ENCODE results near the gene NUB1. TPM values are rescaled to one million over a fixed set of nuclear protein-coding genes. Genes with fewer than 3 reads are reported as not detected.

NUB1 gene
- total and polyA plus RNA-seq, 2 donors = 48.5 to 69.8 TPM

DNA sequence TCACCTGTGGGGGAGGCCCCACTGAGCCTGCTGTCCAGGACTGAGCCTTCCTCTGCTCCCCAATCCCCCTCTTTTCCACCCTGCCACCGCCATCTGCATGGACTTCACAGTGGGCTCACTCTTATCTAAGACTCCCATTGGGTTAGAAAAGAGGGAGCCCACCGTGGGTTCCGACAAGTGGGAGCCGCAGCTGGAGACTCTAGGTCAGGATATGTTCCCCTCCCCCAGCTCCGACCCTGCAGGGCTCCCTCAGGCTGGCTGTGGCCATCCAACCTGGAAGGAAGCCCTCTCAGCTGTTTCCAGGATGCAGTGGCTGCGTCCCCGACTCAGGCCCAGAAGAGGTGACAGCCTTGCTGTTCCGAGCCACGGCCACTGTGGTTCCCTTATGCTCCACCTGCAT, 63.4 kb downstream of the NUB1 start:
- H3K27ac ChIP-seq (ENCODE audit: low read depth in 1 of 2, low read length in 1 of 2) = no peak overlapping the region

DNA sequence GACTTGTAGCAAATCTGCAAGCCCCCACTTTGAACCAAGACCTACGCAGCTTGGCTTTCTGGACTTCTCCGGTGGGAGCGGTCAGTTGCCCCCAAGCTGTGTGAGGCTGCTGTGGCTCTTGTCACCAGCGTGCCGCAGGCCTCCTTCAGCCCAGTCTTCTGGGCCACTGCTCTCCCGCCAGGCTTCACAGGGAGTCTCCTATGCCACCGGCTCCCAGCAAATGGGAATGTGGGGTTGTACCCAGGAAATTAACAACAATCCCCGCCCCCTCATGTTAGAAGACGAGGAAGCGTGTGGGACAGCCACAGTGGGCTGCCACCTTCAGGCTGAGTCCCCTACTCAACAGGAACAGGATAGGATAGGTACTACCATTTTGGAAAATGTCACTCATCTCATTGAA, 64.0 kb downstream of the NUB1 start:
- Histone ChIP-seq H3K27ac (ENCODE audit: low read depth in 1 of 2, low read length in 1 of 2) (no peak overlapping the region), H3K4me1 (ENCODE audit: control insufficient read depth in 2 of 2, insufficient read depth in 2 of 2, low read length in 2 of 2) (peaks cover 7 to 39% of the 10 kb centered on the region in 2 donors), H3K4me3 (ENCODE audit: low read length in 2 of 2) (no peak overlapping the region), H3K36me3 (ENCODE audit: control insufficient read depth in 2 of 2, insufficient read depth in 2 of 2, low read length in 1 of 2) (no peaks in the 10 kb centered on the region), H3K27me3 (ENCODE audit: control insufficient read depth in 2 of 2, insufficient read depth in 1 of 2, low read length in 1 of 2) (peaks cover 27 to 46% of the 10 kb centered on the region in 2 donors), H3K9me3 (ENCODE audit: control insufficient read depth in 2 of 2, insufficient read depth in 1 of 2, low read length in 1 of 2) (peaks cover 0 to 9% of the 10 kb centered on the region in 2 donors)
- WGBS = 97% methylated on average over 10 of the region's 10 CpGs
- DNase-seq (ENCODE audit: low read depth in 6 of 9, low spot score in 9 of 9) = no peak

More for the DNA sequence above, 63.4 kb downstream of the NUB1 start:
- Histone ChIP-seq H3K36me3 (ENCODE audit: control insufficient read depth in 2 of 2, insufficient read depth in 2 of 2, low read length in 1 of 2) (no peaks in the 10 kb centered on the region), H3K9me3 (ENCODE audit: control insufficient read depth in 2 of 2, insufficient read depth in 1 of 2, low read length in 1 of 2) (peaks cover 0 to 9% of the 10 kb centered on the region in 2 donors), H3K4me3 (ENCODE audit: low read length in 2 of 2) (no peak overlapping the region), H3K27me3 (ENCODE audit: control insufficient read depth in 2 of 2, insufficient read depth in 1 of 2, low read length in 1 of 2) (peaks cover 22 to 41% of the 10 kb centered on the region in 2 donors), H3K4me1 (ENCODE audit: control insufficient read depth in 2 of 2, insufficient read depth in 2 of 2, low read length in 2 of 2) (peaks cover 6 to 34% of the 10 kb centered on the region in 2 donors)
- no peak for DNase-seq (ENCODE audit: low read depth in 6 of 9, low spot score in 9 of 9)
- 96% methylated on average over 9 of the region's 9 CpGs for WGBS

DNA sequence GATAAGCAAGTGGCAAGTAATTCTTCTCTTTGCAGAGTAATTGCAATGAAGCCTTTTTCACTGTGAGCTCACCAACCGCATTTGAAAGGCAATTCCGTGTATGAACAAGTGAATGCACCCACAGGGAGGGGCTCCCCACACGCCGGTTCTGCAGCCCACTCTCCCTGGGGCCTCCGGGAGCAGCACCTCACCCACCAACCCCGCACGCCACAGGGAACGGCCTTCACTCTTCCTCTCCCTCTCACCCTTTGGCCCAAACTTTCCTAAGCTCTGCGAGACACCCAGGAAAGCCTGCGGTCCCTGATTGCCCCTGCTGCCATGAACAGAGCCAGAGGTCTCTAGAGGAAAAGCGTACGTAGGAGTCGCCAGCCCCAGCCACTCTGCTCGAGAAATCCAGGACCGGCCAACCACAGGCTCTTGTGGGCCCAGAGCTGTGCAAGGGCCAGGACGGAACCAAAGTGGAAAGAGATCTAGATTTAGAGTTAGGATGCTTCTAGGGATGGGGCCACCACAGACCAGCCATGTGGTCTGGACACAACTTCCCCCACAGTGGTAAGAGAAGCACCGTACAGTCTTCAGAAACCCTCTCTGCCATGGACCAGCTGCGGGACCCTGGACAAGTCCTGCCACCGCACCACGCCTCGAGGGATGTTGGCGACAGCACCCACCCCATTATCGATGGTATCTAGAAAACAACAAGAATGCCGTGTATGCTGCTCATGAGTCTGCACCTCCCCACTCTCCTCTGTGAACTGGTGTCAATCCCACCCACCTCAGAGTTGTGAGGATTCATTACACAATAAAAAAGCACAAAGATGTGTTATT, 64.7 kb downstream of the NUB1 start:
- no peak for DNase-seq (ENCODE audit: low read depth in 6 of 9, low spot score in 9 of 9)
- H3K4me3 ChIP-seq (ENCODE audit: low read length in 2 of 2) = no peak overlapping the region
- H3K27ac ChIP-seq (ENCODE audit: low read depth in 1 of 2, low read length in 1 of 2) = no peak overlapping the region
- peaks cover 7 to 46% of the 10 kb centered on the region in 2 donors for H3K4me1 ChIP-seq (ENCODE audit: control insufficient read depth in 2 of 2, insufficient read depth in 2 of 2, low read length in 2 of 2)
- no peaks in the 10 kb centered on the region for H3K36me3 ChIP-seq (ENCODE audit: control insufficient read depth in 2 of 2, insufficient read depth in 2 of 2, low read length in 1 of 2)
- H3K9me3 ChIP-seq (ENCODE audit: control insufficient read depth in 2 of 2, insufficient read depth in 1 of 2, low read length in 1 of 2) = peaks cover 0 to 14% of the 10 kb centered on the region in 2 donors
- 96% methylated on average over 24 of the region's 24 CpGs for WGBS
- H3K27me3 ChIP-seq (ENCODE audit: control insufficient read depth in 2 of 2, insufficient read depth in 1 of 2, low read length in 1 of 2) = peaks cover 34 to 53% of the 10 kb centered on the region in 2 donors

DNA sequence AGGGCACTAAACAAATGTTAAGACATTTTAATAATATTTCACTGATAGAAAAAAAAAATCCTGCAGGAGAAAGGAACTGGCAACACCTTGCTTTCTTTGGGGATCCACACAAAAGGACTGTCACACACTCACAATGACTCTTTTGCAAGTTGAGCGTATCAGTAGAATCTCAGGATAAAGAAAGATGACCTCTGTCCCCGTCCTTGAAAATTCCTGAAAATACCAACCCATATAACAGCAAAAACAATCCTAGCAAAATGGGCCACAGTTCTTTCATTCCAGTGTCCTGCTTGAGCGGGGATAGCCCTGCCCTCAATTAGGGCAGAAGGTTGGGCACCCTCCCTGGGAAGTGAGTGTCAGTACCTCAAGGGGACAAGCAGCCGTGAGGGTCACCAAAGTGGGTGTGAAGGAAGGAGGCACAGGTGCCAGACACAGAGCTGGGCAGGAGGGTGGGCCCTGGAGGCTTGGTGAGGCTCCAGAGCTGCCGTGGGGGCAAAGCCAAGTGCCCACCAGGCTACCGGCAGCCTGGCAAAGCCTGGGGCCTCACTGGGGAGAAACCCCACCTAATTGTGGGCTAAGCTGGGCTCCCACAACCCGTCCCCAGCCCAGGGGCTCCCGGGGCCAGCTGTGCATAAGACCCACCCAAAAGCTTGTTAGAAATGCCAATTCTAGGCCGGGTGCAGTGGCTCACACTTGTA, 65.4 kb downstream of the NUB1 start:
- Histone ChIP-seq H3K4me3 (ENCODE audit: low read length in 2 of 2) (no peak overlapping the region), H3K36me3 (ENCODE audit: control insufficient read depth in 2 of 2, insufficient read depth in 2 of 2, low read length in 1 of 2) (no peaks in the 10 kb centered on the region), H3K27ac (ENCODE audit: low read depth in 1 of 2, low read length in 1 of 2) (no peak overlapping the region), H3K9me3 (ENCODE audit: control insufficient read depth in 2 of 2, insufficient read depth in 1 of 2, low read length in 1 of 2) (peaks cover 0 to 14% of the 10 kb centered on the region in 2 donors), H3K27me3 (ENCODE audit: control insufficient read depth in 2 of 2, insufficient read depth in 1 of 2, low read length in 1 of 2) (peaks cover 41 to 61% of the 10 kb centered on the region in 2 donors), H3K4me1 (ENCODE audit: control insufficient read depth in 2 of 2, insufficient read depth in 2 of 2, low read length in 2 of 2) (peaks cover 7 to 54% of the 10 kb centered on the region in 2 donors)
- DNase-seq (ENCODE audit: low read depth in 6 of 9, low spot score in 9 of 9) = no peak
- 97% methylated on average over 9 of the region's 9 CpGs for WGBS

DNA sequence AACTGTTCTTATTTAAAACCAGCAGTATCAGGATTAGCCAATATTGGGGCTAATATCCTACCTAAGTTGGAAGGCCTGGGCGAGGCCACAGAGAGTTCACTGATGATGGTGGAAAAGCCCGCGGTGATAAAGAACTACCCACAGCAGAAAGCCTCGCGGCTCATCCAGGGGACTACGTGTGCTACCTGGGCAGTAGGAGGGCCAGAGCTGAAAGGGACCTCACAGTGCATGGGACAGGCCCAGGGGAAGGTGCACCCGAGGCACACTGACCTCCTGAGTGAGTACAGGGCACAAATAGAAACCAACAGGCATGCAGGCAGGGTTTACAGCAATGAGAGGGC, 66.9 kb downstream of the NUB1 start:
- Histone ChIP-seq H3K4me1 (ENCODE audit: control insufficient read depth in 2 of 2, insufficient read depth in 2 of 2, low read length in 2 of 2) (peaks cover 7 to 46% of the 10 kb centered on the region in 2 donors), H3K9me3 (ENCODE audit: control insufficient read depth in 2 of 2, insufficient read depth in 1 of 2, low read length in 1 of 2) (peaks cover 0 to 14% of the 10 kb centered on the region in 2 donors), H3K4me3 (ENCODE audit: low read length in 2 of 2) (peak overlapping the region; percentile 44), H3K27me3 (ENCODE audit: control insufficient read depth in 2 of 2, insufficient read depth in 1 of 2, low read length in 1 of 2) (peaks cover 54 to 75% of the 10 kb centered on the region in 2 donors), H3K27ac (ENCODE audit: low read depth in 1 of 2, low read length in 1 of 2) (peak overlapping the region in 1 of 2 donors; percentile 37), H3K36me3 (ENCODE audit: control insufficient read depth in 2 of 2, insufficient read depth in 2 of 2, low read length in 1 of 2) (no peaks in the 10 kb centered on the region)
- WGBS = 89% methylated on average over 7 of the region's 7 CpGs
- DNase-seq (ENCODE audit: low read depth in 6 of 9, low spot score in 9 of 9) = no peak

DNA sequence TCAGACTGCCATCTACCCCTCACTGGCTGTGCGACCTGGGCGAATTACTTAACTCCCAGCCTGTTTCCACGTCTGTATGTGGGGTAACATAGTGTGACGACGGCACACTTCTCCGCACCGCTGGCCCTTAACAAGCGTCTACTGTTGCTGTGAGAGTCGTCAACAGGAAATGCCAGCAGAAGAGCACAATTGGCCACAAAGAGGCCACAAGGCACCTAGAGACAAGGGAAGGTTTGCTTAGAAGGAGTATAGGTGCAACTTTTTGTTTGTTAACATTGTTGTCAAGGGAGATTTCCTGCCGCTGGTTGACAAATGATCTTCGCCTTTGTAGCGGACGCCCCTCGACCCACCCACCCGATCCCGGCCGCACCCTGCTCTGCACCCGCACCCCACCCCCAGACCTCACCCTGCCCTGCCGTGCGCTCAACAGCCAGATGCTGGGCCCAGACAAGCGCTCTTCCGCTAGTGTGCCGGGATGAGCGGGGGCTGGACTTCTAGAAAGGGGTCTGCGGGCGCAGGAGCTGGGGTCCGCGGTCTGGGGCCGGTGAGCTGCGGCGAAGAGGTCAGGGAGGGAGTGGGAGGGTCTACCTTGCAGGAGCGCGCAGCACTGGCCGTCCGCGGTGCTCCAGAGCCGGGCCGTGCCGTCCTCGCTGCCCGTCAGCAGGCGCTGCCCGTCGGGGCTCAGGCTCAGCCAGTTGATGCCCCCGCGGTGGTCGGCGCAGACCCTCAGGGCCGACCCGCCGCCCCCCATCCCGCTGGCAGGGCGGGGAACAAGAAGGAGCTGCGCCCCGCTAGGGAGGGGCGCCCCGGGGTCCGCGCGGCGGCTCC, 67.4 kb downstream of the NUB1 start:
- H3K4me1 ChIP-seq (ENCODE audit: control insufficient read depth in 2 of 2, insufficient read depth in 2 of 2, low read length in 2 of 2) = peaks cover 7 to 42% of the 10 kb centered on the region in 2 donors
- peaks cover 54 to 79% of the 10 kb centered on the region in 2 donors for H3K27me3 ChIP-seq (ENCODE audit: control insufficient read depth in 2 of 2, insufficient read depth in 1 of 2, low read length in 1 of 2)
- H3K27ac ChIP-seq (ENCODE audit: low read depth in 1 of 2, low read length in 1 of 2) = peak overlapping the region; percentile 31 to 37
- peak in 5 of 9 donors; percentile 41 to 84 (median 55) for DNase-seq (ENCODE audit: low read depth in 6 of 9, low spot score in 9 of 9)
- no peaks in the 10 kb centered on the region for H3K36me3 ChIP-seq (ENCODE audit: control insufficient read depth in 2 of 2, insufficient read depth in 2 of 2, low read length in 1 of 2)
- 10% methylated on average over 61 of the region's 61 CpGs for WGBS
- H3K9me3 ChIP-seq (ENCODE audit: control insufficient read depth in 2 of 2, insufficient read depth in 1 of 2, low read length in 1 of 2) = peaks cover 0 to 14% of the 10 kb centered on the region in 2 donors
- H3K4me3 ChIP-seq (ENCODE audit: low read length in 2 of 2) = peak overlapping the region; percentile 44

DNA sequence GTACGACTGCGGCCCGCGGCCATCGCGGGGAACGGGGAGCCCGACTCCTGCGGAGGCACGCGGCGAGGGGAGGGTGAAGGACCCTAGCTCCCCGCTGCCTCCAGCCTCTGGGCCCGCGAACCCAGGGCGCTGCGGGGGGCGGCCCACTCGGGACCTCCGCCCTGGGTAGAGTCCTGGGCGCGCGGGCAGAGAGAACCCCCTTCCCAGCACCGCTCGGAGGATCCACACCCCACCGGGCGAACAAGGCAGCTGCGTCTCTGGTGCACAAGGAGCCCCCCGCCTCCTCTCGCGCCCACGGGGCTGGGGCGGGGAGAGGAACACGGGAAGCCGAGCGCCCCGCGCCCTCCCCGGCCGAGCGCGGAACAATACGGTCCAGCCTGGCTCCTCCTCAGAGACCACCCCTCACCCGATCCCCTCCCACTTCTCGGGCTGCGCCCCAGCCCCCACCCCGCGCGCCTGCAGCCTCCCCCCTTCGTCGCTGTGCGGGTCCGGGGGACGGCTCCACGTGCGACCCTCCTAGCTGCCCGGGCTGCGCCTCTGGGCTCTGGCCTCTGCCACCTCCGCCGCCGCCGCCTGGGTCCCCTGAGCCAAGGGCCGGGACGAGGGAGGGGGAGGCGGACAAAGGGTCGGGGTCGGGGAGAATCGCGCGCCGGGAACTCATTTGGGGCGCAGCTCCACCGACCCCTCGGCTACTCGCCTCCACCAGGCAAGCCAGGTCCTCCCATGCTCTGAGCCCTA, 68.2 kb downstream of the NUB1 start, which contains the start of gene WDR86:
Gene WDR86 (minus strand): TSS at position 372 of the 738 bp plus-strand sequence. CDS start 449 bp downstream, outside the sequence.
- peak in 2 of 9 donors; percentile 37 to 61 for DNase-seq (ENCODE audit: low read depth in 6 of 9, low spot score in 9 of 9)
- Histone ChIP-seq H3K4me1 (ENCODE audit: control insufficient read depth in 2 of 2, insufficient read depth in 2 of 2, low read length in 2 of 2) (peaks cover 7 to 40% of the 10 kb centered on the region in 2 donors), H3K27ac (ENCODE audit: low read depth in 1 of 2, low read length in 1 of 2) (peak within 1 kb of the TSS; percentile 31 to 37), H3K36me3 (ENCODE audit: control insufficient read depth in 2 of 2, insufficient read depth in 2 of 2, low read length in 1 of 2) (no peaks in the 10 kb centered on the region), H3K27me3 (ENCODE audit: control insufficient read depth in 2 of 2, insufficient read depth in 1 of 2, low read length in 1 of 2) (peaks cover 54 to 86% of the 10 kb centered on the region in 2 donors), H3K4me3 (ENCODE audit: low read length in 2 of 2) (peak within 1 kb of the TSS; percentile 44), H3K9me3 (ENCODE audit: control insufficient read depth in 2 of 2, insufficient read depth in 1 of 2, low read length in 1 of 2) (peaks cover 0 to 12% of the 10 kb centered on the region in 2 donors)
- 2% methylated on average over 75 of the region's 75 CpGs for WGBS
